ENCODE data around the gene CES2. TPM values are rescaled to one million over a fixed set of nuclear protein-coding genes. Genes with fewer than 3 reads are reported as not detected.

CES2 gene
- total and polyA plus RNA-seq, 7 donors, result 21.8 to 163 (median 25.5) TPM

DNA sequence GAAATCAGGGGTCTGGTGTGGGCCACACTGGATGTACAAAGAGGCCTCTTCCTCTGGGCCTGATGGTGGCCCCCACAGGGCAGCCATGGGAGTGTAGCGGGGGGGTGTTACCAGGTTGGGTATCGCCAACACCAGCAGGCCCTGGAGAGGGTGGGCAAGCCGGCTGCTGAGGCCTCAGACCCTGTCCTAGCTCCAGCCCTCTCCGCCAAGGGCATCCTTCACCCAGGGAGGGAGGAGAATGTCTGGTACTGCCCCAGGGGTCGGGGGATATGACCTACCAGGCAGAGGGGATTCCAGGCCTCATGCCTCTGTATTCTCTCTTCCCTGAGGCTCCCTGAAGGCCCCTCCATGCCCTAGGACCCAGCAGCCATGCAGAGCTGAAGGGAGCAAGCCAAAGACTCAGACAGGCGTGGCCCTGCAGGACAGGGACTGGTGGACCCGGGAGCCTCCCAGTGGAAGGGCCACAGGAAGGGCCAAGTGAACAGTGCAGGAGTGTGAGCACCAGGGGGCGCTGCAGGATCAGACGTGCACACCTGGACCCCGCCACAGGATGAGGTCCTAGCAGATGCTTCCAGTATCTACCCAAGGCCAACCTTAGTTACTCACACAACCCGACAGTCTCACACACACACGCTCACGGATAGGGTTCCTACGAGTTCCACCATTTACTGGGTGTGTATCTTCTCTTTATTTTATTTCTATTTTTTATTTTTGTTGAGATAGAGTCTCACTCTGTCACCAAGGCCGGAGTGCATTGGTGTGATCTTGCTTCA lies 42.2 kb downstream of the CES2 start:
- DNase-seq, result peak; percentile 94
- Histone ChIP-seq H3K4me1 (no peaks in the 10 kb centered on the region), H3K9me3 (no peaks in the 10 kb centered on the region), H3K27me3 (peaks cover 0 to 7% (median 0%) of the 10 kb centered on the region in 3 donors), H3K27ac (no peak overlapping the region), H3K36me3 (no peaks in the 10 kb centered on the region), H3K4me3 (no peak overlapping the region)
- TF ChIP-seq POLR2A (IDR thresholded peaks at IDR 0.05), result no peak
- TF ChIP-seq, protein P1, sequence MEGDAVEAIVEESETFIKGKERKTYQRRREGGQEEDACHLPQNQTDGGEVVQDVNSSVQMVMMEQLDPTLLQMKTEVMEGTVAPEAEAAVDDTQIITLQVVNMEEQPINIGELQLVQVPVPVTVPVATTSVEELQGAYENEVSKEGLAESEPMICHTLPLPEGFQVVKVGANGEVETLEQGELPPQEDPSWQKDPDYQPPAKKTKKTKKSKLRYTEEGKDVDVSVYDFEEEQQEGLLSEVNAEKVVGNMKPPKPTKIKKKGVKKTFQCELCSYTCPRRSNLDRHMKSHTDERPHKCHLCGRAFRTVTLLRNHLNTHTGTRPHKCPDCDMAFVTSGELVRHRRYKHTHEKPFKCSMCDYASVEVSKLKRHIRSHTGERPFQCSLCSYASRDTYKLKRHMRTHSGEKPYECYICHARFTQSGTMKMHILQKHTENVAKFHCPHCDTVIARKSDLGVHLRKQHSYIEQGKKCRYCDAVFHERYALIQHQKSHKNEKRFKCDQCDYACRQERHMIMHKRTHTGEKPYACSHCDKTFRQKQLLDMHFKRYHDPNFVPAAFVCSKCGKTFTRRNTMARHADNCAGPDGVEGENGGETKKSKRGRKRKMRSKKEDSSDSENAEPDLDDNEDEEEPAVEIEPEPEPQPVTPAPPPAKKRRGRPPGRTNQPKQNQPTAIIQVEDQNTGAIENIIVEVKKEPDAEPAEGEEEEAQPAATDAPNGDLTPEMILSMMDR (IDR thresholded peaks at IDR 0.05), result peak; percentile 92 to 99 (median 96)
- whole genome bisulfite sequencing, 2 donors, result 22 to 29% methylated on average over 15 of the region's 15 CpGs
- intact Hi-C loops (cut with DNase I), result loop anchor here (1.0 kb wide), 2 partner anchors 178 to 208 kb away; no protein-coding TSS in a partner anchor

DNA sequence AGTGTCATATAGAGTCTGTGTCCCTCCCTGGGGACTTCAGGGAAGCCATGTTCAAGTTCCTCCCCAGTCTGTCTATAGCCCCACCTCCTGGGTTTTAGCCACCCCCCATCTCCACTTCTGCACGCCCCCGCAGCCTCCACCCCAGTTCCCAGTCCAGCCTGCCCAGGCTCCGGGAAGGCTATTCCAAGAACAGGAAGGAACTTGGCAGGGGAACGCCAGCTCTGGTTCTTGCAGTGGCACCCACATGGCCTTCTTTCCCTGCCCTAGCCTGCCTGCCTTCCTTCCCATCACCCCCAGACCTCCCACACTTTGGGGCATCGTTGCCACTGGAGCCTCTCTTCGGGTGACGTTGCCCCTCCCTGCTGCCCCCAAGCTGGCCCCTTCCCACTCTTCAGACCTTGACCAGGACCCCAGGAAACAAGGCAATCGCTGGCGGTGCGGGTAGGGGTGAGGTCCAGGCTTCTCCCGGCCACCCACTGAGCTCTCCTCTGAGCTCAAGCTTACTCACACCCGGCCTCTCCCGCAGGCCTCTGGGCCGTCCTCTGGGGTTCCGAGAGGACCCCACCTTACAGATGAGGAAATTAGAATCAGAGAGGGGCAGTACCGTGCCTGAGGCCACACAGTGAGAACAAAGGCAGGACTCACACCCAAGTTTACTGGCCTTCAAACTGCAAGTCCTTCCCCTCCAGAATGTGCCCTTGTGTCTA lies 43.8 kb downstream of the CES2 start:
- WGBS, 2 donors, result 70% methylated on average over 16 of the region's 16 CpGs
- Histone ChIP-seq H3K9me3 (no peaks in the 10 kb centered on the region), H3K4me3 (no peak overlapping the region), H3K36me3 (no peaks in the 10 kb centered on the region), H3K27ac (no peak overlapping the region), H3K4me1 (no peaks in the 10 kb centered on the region), H3K27me3 (peaks cover 0 to 7% (median 0%) of the 10 kb centered on the region in 3 donors)
- intact Hi-C loops (cut with DNase I), result no loop called here
- TF ChIP-seq POLR2AphosphoS5 (IDR thresholded peaks at IDR 0.05), result peak in 1 of 4 donors; percentile 12
- no peak for TF ChIP-seq EP300 (IDR thresholded peaks at IDR 0.05)
- DNase-seq, result peak; percentile 74

DNA sequence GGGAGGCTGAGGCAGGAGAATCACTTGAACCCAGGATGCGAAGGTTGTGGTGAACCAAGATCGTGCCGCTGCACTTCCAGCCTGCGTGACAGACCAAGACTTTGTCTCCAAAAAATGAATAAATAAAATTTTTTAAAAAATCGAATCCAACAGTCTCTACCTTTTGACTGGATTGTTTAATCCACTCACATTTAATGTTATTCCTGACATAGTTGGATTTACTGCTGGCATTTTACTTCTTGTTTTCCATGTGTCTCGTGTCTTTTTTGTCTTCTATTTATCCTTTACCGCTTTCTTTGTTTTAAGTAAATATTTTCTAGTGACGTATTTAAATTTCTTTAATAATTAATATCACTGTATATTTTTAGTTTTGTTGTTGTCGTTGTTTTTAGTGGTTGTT lies 47.7 kb downstream of the CES2 start:
- TF ChIP-seq, protein P1 (IDR thresholded peaks at IDR 0.05), result no peak
- TF ChIP-seq POLR2AphosphoS5 (IDR thresholded peaks at IDR 0.05) (no peak), EP300 (IDR thresholded peaks at IDR 0.05) (no peak), POLR2A (IDR thresholded peaks at IDR 0.05) (no peak)
- WGBS, 2 donors, result 96 to 97% methylated on average over 9 of the region's 9 CpGs
- H3K4me3 ChIP-seq, result no peak overlapping the region
- H3K36me3 ChIP-seq, result no peaks in the 10 kb centered on the region
- no peak for DNase-seq
- H3K9me3 ChIP-seq, result no peaks in the 10 kb centered on the region
- no peak overlapping the region for H3K27ac ChIP-seq
- H3K27me3 ChIP-seq, result no peaks in the 10 kb centered on the region
- intact Hi-C loops (cut with DNase I), result no loop called here
- H3K4me1 ChIP-seq, result no peaks in the 10 kb centered on the region

DNA sequence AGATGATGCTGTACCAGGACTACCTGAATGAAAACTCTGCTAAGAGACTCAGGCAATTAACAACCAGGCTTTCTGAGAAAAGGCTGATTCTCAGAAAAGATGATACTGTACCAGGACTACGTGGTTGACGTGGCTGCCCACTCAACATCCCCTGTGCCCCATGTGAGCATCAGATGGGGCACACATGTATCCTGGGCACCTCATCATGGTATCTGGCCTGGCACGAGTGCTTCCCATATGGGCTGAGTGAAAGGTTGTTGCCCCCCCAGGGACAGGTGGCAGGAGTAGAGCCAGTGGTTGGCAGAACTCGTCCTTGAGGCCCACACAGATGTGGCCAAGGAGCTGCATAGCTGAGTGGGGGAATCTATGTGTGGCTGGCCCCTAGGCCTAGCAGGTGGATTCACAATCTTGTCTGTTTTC lies 49.6 kb downstream of the CES2 start:
- no peak for DNase-seq
- intact Hi-C loops (cut with DNase I), result no loop called here
- TF ChIP-seq, protein P1 (IDR thresholded peaks at IDR 0.05), result no peak
- TF ChIP-seq POLR2AphosphoS5 (IDR thresholded peaks at IDR 0.05), result no peak
- Histone ChIP-seq H3K4me1 (no peaks in the 10 kb centered on the region), H3K36me3 (no peaks in the 10 kb centered on the region), H3K9me3 (no peaks in the 10 kb centered on the region), H3K4me3 (no peak overlapping the region), H3K27ac (no peak overlapping the region), H3K27me3 (no peaks in the 10 kb centered on the region)
- 79 to 88% methylated on average over 4 of the region's 4 CpGs for WGBS, 2 donors

DNA sequence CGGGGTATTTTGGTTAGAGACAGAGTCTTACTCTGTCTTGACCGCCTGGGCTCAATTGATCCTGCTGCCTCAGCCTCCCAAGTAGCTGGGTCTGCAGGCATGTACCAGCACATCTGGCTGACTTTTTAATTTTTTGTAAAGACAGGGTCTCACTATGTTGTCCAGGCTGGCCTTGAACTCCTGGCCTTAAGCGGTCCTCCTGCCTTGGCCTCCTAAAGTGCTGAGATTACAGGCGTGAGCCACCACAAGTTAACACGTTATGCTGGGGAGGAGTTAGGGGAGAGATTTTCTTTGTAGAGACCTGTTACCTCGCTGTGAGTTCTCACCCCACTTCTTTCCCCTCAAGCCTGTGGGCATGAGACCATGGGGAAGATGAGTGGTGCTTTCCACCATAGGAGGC lies 51.2 kb downstream of the CES2 start:
- H3K4me3 ChIP-seq, result no peak overlapping the region
- no peaks in the 10 kb centered on the region for H3K9me3 ChIP-seq
- H3K4me1 ChIP-seq, result no peaks in the 10 kb centered on the region
- intact Hi-C loops (cut with DNase I), result no loop called here
- no peaks in the 10 kb centered on the region for H3K36me3 ChIP-seq
- no peak overlapping the region for H3K27ac ChIP-seq
- 94 to 96% methylated on average over 6 of the region's 6 CpGs for WGBS, 2 donors
- TF ChIP-seq POLR2AphosphoS5 (IDR thresholded peaks at IDR 0.05) (no peak), EP300 (IDR thresholded peaks at IDR 0.05) (no peak), POLR2A (IDR thresholded peaks at IDR 0.05) (no peak)
- TF ChIP-seq, protein P1 (IDR thresholded peaks at IDR 0.05), result no peak
- no peaks in the 10 kb centered on the region for H3K27me3 ChIP-seq
- DNase-seq, result no peak

Data from sigmoid colon (tissue), 7 donors.